ENCODE results near the gene SMYD3. TPM values are rescaled to one million over a fixed set of nuclear protein-coding genes. Genes with fewer than 3 reads are reported as not detected.

The SMYD3 gene
- total and polyA plus RNA-seq, 2 of the 13 experiments (the other 11 are each of a cell fraction or from before 2014, with no cell fraction given): 27.7 to 35.8 TPM

DNA sequence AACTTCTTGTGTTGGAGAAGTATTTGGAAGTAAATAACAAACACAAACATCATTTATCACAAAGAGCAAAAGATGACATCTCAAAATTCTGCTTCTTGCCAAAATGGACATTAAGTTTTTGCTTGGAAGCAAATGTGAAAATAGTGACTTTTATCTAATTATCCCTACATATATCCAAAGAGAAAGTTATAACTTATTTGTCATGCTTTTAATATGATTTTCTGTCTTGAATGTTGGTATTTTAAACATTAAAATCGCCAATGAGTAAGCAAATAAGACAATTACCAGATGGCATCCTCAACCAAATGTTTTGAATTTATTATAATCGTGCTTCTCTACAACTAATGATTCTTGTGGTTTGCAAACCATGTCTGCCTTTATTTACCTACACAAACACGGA is 758.0 kb downstream of the SMYD3 start (continued):
- no peak for TF ChIP-seq ZIK1 (CRISPR knock-in tag; IDR thresholded peaks at IDR 0.05; ENCODE audit: borderline replicate concordance, low read depth)
- no peak for TF ChIP-seq MED13 (CRISPR knock-in tag; IDR thresholded peaks at IDR 0.05)
- TF ChIP-seq, protein P1, sequence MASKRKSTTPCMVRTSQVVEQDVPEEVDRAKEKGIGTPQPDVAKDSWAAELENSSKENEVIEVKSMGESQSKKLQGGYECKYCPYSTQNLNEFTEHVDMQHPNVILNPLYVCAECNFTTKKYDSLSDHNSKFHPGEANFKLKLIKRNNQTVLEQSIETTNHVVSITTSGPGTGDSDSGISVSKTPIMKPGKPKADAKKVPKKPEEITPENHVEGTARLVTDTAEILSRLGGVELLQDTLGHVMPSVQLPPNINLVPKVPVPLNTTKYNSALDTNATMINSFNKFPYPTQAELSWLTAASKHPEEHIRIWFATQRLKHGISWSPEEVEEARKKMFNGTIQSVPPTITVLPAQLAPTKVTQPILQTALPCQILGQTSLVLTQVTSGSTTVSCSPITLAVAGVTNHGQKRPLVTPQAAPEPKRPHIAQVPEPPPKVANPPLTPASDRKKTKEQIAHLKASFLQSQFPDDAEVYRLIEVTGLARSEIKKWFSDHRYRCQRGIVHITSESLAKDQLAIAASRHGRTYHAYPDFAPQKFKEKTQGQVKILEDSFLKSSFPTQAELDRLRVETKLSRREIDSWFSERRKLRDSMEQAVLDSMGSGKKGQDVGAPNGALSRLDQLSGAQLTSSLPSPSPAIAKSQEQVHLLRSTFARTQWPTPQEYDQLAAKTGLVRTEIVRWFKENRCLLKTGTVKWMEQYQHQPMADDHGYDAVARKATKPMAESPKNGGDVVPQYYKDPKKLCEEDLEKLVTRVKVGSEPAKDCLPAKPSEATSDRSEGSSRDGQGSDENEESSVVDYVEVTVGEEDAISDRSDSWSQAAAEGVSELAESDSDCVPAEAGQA (IDR thresholded peaks at IDR 0.05; ENCODE audit: low read depth): no peak
- TF ChIP-seq, protein P1 (CRISPR knock-in tag; IDR thresholded peaks at IDR 0.05; ENCODE audit: borderline replicate concordance): no peak
- TF ChIP-seq KDM5B (CRISPR knock-in tag; IDR thresholded peaks at IDR 0.05; ENCODE audit: borderline replicate concordance): no peak
- no peak for TF ChIP-seq ZNF772 (CRISPR knock-in tag; IDR thresholded peaks at IDR 0.05)
- TF ChIP-seq ZFAT (CRISPR knock-in tag; conservative IDR thresholded peaks at IDR 0.05): no peak

DNA sequence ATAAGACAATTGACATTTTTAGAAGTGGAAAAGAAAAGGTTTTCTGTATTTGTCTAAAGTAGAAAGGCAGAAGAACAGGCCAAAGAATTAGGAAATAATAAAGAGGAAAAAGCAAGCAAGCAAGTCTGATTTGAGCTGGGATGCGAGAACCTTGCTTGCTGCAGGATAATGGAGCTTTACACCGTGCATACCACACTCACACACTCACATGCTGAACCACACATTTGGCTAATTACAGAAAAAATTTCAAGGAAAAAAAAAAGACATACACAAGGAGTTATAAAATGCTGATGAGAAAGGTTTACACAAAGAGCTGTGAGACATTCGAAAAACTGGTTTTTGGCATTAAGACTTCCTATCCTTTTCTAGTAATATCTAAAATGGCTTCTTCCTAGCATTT is 758.4 kb downstream of the SMYD3 start:
- H3K4me2 ChIP-seq (ENCODE audit: low read depth, low read length): no peak overlapping the region
- TF ChIP-seq IRX3 (CRISPR knock-in tag; IDR thresholded peaks at IDR 0.05; ENCODE audit: borderline replicate concordance, low read depth) (no peak), SP5 (CRISPR knock-in tag; IDR thresholded peaks at IDR 0.05; ENCODE audit: borderline replicate concordance, low read depth) (no peak), KDM1A (CRISPR knock-in tag; IDR thresholded peaks at IDR 0.05) (no peak), ZNF850 (CRISPR knock-in tag; conservative IDR thresholded peaks at IDR 0.05) (no peak)
- no peaks in the 10 kb centered on the region for H3K9me3 ChIP-seq (ENCODE audit: low read length)
- no peak overlapping the region for H2AFZ ChIP-seq (ENCODE audit: low read length)
- no peak overlapping the region for H3K4me3 ChIP-seq (replicated peaks in 1 of 3; ENCODE audit: insufficient read depth in 1 of 3, low read depth in 2 of 3, low read length in 3 of 3)
- DNase-seq (ENCODE audit: low spot score) (no peak), FAIRE-seq (no peak), ATAC-seq (no peak)
- in situ Hi-C loops (cut with HindIII; ENCODE audit: extremely low pct_ligation_motif_present, low pct_unique_long_range_greater_than_20kb): no loop called here
- ChIA-PET POLR2A (no interaction called here), CTCF (ENCODE audit: low intra/inter-chr PET ratio, low total read pairs) (no interaction called here)
- BruUV-seq (replicated peaks): no TSS peak
- WGBS (ENCODE audit: low lambda C conversion rate): 93% methylated on average over 3 of the region's 3 CpGs
- no peaks in the 10 kb centered on the region for H3K27me3 ChIP-seq (ENCODE audit: control insufficient read depth in 1 of 2, insufficient read depth in 2 of 2, low read length in 2 of 2)
- intact Hi-C loops (cut with micrococcal nuclease; ENCODE audit: unreplicated experiment): no loop called here
- H3K4me1 ChIP-seq (ENCODE audit: insufficient read depth, low read length): no peaks in the 10 kb centered on the region
- no peak overlapping the region for H3K27ac ChIP-seq (ENCODE audit: extremely low read length, insufficient read depth, low read length)
- no peaks in the 10 kb centered on the region for H4K20me1 ChIP-seq (ENCODE audit: insufficient read depth, low read length)
- H3K79me2 ChIP-seq (ENCODE audit: insufficient read depth, low read length): no peaks in the 10 kb centered on the region
- H3K9ac ChIP-seq (ENCODE audit: insufficient read depth, low read depth, low read length): no peak overlapping the region
- no peaks in the 10 kb centered on the region for H3K36me3 ChIP-seq (replicated peaks in 1 of 2; ENCODE audit: control insufficient read depth in 1 of 2, insufficient read depth in 2 of 2, low read length in 2 of 2)
